ENCODE measurements around the gene KCNN2. TPM values are rescaled to one million over a fixed set of nuclear protein-coding genes. Genes with fewer than 3 reads are reported as not detected.

KCNN2 gene
- total RNA-seq, result 2.0 and 5.2 TPM in 2 replicates

GRCh38 chr5:114361724-114362196 lies at the start of gene KCNN2:
Gene KCNN2, plus strand, starts transcription at chr5:114362070. Its CDS starts 70 bp downstream, at chr5:114362140.

